ENCODE results near the gene SALL2. TPM values are rescaled to one million over a fixed set of nuclear protein-coding genes. Genes with fewer than 3 reads are reported as not detected.

The SALL2 gene
- total RNA-seq, 1 experiment from 2014 or later: 1.5 TPM

DNA sequence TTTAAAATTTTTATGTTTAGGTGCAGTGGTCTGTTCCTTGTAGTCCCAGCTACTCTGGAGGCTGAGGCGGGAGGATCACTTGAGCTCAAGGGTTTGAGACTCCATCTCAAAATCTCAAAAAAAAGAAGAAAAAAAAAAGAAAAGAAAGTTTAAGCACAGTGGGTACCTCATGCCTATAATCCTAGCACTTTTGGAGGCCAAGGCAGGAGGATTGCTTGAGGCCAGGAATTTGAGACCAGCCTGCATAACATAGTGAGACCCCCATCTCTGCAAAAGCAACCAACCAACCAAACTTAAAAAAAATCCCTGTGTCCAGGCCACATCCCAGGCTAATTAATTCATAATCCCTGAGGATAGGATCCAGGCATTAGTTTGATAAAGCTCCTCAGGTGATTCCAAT, 3.4 kb upstream of the SALL2 start:
- TF ChIP-seq, protein P1, sequence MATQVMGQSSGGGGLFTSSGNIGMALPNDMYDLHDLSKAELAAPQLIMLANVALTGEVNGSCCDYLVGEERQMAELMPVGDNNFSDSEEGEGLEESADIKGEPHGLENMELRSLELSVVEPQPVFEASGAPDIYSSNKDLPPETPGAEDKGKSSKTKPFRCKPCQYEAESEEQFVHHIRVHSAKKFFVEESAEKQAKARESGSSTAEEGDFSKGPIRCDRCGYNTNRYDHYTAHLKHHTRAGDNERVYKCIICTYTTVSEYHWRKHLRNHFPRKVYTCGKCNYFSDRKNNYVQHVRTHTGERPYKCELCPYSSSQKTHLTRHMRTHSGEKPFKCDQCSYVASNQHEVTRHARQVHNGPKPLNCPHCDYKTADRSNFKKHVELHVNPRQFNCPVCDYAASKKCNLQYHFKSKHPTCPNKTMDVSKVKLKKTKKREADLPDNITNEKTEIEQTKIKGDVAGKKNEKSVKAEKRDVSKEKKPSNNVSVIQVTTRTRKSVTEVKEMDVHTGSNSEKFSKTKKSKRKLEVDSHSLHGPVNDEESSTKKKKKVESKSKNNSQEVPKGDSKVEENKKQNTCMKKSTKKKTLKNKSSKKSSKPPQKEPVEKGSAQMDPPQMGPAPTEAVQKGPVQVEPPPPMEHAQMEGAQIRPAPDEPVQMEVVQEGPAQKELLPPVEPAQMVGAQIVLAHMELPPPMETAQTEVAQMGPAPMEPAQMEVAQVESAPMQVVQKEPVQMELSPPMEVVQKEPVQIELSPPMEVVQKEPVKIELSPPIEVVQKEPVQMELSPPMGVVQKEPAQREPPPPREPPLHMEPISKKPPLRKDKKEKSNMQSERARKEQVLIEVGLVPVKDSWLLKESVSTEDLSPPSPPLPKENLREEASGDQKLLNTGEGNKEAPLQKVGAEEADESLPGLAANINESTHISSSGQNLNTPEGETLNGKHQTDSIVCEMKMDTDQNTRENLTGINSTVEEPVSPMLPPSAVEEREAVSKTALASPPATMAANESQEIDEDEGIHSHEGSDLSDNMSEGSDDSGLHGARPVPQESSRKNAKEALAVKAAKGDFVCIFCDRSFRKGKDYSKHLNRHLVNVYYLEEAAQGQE (IDR thresholded peaks at IDR 0.05; ENCODE audit: insufficient read depth in 1 of 2, low read depth in 2 of 2, low read length in 1 of 2): no peak
- TF ChIP-seq POLR2AphosphoS5 (IDR thresholded peaks at IDR 0.05; ENCODE audit: low read depth, low read length) (no peak), TCF7L2 (IDR thresholded peaks at IDR 0.05; ENCODE audit: low read depth, low read length) (no peak), SIN3A (IDR thresholded peaks at IDR 0.05; ENCODE audit: borderline replicate concordance, insufficient read depth, low read depth, low read length) (no peak)
- TF ChIP-seq, protein P2, sequence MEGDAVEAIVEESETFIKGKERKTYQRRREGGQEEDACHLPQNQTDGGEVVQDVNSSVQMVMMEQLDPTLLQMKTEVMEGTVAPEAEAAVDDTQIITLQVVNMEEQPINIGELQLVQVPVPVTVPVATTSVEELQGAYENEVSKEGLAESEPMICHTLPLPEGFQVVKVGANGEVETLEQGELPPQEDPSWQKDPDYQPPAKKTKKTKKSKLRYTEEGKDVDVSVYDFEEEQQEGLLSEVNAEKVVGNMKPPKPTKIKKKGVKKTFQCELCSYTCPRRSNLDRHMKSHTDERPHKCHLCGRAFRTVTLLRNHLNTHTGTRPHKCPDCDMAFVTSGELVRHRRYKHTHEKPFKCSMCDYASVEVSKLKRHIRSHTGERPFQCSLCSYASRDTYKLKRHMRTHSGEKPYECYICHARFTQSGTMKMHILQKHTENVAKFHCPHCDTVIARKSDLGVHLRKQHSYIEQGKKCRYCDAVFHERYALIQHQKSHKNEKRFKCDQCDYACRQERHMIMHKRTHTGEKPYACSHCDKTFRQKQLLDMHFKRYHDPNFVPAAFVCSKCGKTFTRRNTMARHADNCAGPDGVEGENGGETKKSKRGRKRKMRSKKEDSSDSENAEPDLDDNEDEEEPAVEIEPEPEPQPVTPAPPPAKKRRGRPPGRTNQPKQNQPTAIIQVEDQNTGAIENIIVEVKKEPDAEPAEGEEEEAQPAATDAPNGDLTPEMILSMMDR (IDR thresholded peaks at IDR 0.05): no peak
- no peaks in the 10 kb centered on the region for H3K4me1 ChIP-seq (ENCODE audit: control insufficient read depth, insufficient read depth, low read length)
- ChIA-PET POLR2A (no interaction called here), CTCF (no interaction called here)
- no peaks in the 10 kb centered on the region for H3K27me3 ChIP-seq (ENCODE audit: control insufficient read depth, insufficient read depth, low read length)
- no peak overlapping the region for H3K4me3 ChIP-seq (ENCODE audit: low read depth in 2 of 2, low read length in 2 of 2)
- in situ Hi-C loops (cut with HindIII; ENCODE audit: low pct_unique_long_range_greater_than_20kb, low sequenced_read_pairs): no loop called here
- no TSS peak for BruUV-seq (replicated peaks)
- ATAC-seq (no peak), DNase-seq (ENCODE audit: low read depth, low spot score) (no peak)
- intact Hi-C loops (cut with micrococcal nuclease; ENCODE audit: unreplicated experiment): no loop called here
- H3K9me3 ChIP-seq (ENCODE audit: control insufficient read depth, insufficient read depth, low read depth, low read length): no peaks in the 10 kb centered on the region
- no peaks in the 10 kb centered on the region for H3K36me3 ChIP-seq (ENCODE audit: control insufficient read depth, insufficient read depth, low read length)
- no peak overlapping the region for H3K27ac ChIP-seq (ENCODE audit: low read length)

DNA sequence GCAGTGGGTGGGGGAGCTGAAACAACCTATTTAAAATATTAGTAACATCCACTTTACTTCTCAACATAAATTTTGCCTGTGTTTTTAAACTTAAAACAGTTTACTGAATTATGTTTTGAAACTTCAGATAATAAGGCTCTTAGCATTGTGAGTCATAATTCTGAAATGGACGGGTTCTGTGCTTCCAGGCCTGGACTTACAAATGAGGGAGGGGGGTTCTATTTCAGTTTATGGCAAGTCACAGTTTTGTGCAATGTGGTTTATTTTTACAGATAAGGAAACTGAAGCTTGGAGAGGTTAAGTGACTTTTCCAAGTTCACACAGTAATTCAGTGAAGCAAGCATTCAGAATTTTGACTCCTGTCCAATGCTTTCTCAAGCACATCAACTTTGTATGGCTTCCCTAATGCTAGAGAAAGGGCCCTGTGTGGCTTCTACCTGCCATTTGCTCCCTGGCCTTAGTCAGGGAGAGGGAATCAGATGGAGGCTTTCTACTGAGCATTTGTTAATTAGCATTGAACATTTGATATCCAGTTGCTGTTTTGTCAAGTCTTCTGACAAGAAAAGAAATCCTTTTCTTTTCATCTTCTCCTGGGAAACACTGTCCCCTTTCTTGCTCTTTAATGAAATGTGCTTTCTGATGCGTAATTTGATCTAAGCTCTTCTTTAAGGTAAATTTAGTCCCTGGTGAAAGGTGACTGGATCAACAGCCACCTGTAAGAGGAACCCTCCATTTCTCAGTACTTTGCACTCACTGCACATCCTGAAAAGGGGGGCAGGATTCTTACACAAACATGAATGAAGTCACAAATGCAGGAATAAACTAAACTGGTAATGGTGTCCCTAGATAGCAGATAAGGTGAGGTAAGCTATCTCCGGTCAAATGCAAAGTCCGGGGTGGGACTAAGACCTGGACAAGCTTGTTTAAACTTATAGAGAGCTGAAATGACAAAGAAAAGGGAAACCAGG, 2.5 kb upstream of the SALL2 start:
- BruUV-seq (replicated peaks): no TSS peak
- Histone ChIP-seq H3K9me3 (ENCODE audit: control insufficient read depth, insufficient read depth, low read depth, low read length) (no peaks in the 10 kb centered on the region), H3K4me3 (ENCODE audit: low read depth in 2 of 2, low read length in 2 of 2) (no peak overlapping the region), H3K27me3 (ENCODE audit: control insufficient read depth, insufficient read depth, low read length) (no peaks in the 10 kb centered on the region), H3K36me3 (ENCODE audit: control insufficient read depth, insufficient read depth, low read length) (no peaks in the 10 kb centered on the region), H3K4me1 (ENCODE audit: control insufficient read depth, insufficient read depth, low read length) (no peaks in the 10 kb centered on the region), H3K27ac (ENCODE audit: low read length) (no peak overlapping the region)
- POLR2A ChIA-PET: interaction anchor here (0.9 kb wide), 1 partner anchor 18 kb away, joined by 3 read pairs; the partner anchor contains the start of gene METTL3
- intact Hi-C loops (cut with micrococcal nuclease; ENCODE audit: unreplicated experiment) (no loop called here), in situ Hi-C loops (cut with HindIII; ENCODE audit: low pct_unique_long_range_greater_than_20kb, low sequenced_read_pairs) (no loop called here)
- no peak for DNase-seq (ENCODE audit: low read depth, low spot score)
- CTCF ChIA-PET: no interaction called here
- TF ChIP-seq TCF7L2 (IDR thresholded peaks at IDR 0.05; ENCODE audit: low read depth, low read length) (no peak), POLR2AphosphoS5 (IDR thresholded peaks at IDR 0.05; ENCODE audit: low read depth, low read length) (no peak), SIN3A (IDR thresholded peaks at IDR 0.05; ENCODE audit: borderline replicate concordance, insufficient read depth, low read depth, low read length) (no peak)
- TF ChIP-seq, protein P1 (IDR thresholded peaks at IDR 0.05; ENCODE audit: insufficient read depth in 1 of 2, low read depth in 2 of 2, low read length in 1 of 2): no peak
- TF ChIP-seq, protein P2 (IDR thresholded peaks at IDR 0.05): no peak
- ATAC-seq: no peak
